Measurements from ENCODE around the gene CAST. TPM values are rescaled to one million over a fixed set of nuclear protein-coding genes. Genes with fewer than 3 reads are reported as not detected.

The CAST gene
- total and polyA plus RNA-seq, 4 experiments from 2014 or later: 24.0 to 207 (median 147) TPM

DNA sequence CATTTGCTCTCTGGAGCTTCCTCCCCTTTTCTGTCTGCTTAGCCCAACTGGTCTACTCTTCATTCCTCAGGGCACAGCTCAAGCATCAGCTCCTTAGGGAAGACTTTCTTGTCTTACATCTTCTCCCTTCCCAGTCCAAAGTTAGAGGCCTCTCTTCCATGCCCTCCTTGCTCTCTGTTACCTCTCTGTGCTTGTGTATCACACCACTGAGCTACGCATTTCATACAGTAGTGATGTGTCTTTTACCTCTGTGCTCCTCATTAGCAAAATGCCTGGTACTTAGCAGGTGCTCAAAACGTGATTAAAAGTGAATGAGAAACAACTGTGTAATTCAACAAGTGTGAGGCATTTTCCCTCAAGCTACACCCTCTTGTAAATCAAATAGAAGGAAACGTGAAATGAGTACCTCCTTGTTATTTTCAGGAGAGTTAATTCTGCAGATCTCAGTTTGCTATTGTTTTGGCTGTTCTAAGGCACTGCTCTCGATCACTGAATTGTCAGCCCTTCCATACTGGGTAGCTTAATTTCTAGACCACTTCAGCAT lies 106.6 kb downstream of the CAST start:
- no peaks in the 10 kb centered on the region for H3K9me3 ChIP-seq (ENCODE audit: control insufficient read depth in 1 of 2, low read length in 2 of 2)
- H3K36me3 ChIP-seq (ENCODE audit: insufficient read depth, low read length): peaks cover 69% of the 10 kb centered on the region
- H3K27me3 Mint-ChIP-seq: no peaks in the 10 kb centered on the region
- no peak for DNase-seq
- peaks cover 8 to 18% (median 15%) of the 10 kb centered on the region in 4 donors for H3K4me1 Mint-ChIP-seq
- H3K27ac Mint-ChIP-seq: peak overlapping the region in 5 of 7 donors; percentile 8 to 74 (median 53)
- no peak overlapping the region for H3K4me3 Mint-ChIP-seq
- ChIA-PET CTCF (ENCODE audit: partially characterized antibody) (interaction anchor here (0.9 to 2.0 kb wide), 6 partner anchors 11 to 393 kb away, joined by 3 to 11 read pairs (median 4); no protein-coding TSS in a partner anchor), POLR2A (ENCODE audit: partially characterized antibody) (interaction anchor here (1.0 to 1.6 kb wide), 2 partner anchors 35 to 39 kb away, joined by 3 to 4 read pairs; partner anchors contain the start of gene ERAP1)
- no peak overlapping the region for H3K4me3 ChIP-seq (ENCODE audit: low read length in 2 of 2)
- H3K36me3 Mint-ChIP-seq: peaks cover 52 to 85% of the 10 kb centered on the region in 2 donors
- H3K4me1 ChIP-seq (ENCODE audit: insufficient read depth, low read length): peaks cover 10% of the 10 kb centered on the region
- intact Hi-C loops (cut with micrococcal nuclease): no loop called here
- H3K9me3 Mint-ChIP-seq: no peaks in the 10 kb centered on the region
- H3K27ac ChIP-seq (ENCODE audit: low read depth, low read length): no peak overlapping the region
- no peaks in the 10 kb centered on the region for H3K27me3 ChIP-seq (ENCODE audit: insufficient read depth, low read length)

DNA sequence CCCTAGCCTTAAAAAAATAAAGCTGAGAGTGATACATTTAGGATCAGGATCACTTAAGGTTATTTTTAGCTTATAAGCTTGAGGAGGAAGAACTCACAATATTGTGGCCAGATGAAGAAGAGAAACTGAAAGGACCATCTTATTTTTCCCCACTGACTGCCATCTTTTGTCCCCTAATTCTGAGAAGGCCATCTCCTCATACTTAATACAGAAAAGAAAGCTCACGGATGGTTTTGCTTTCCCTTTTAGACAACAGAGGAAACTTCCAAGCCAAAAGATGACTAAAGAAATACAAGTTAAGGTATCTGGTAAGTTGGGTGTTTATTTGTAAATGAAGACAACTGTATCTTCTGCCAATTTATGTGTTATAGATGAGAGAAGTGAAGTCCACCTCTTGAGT lies 109.2 kb downstream of the CAST start:
- peak overlapping the region; percentile 57 to 86 (median 74) for H3K27ac Mint-ChIP-seq
- peaks cover 77% of the 10 kb centered on the region for H3K36me3 ChIP-seq (ENCODE audit: insufficient read depth, low read length)
- H3K27me3 ChIP-seq (ENCODE audit: insufficient read depth, low read length): no peaks in the 10 kb centered on the region
- H3K36me3 Mint-ChIP-seq: peaks cover 68 to 87% of the 10 kb centered on the region in 2 donors
- peaks cover 8 to 18% (median 15%) of the 10 kb centered on the region in 4 donors for H3K4me1 Mint-ChIP-seq
- H3K4me1 ChIP-seq (ENCODE audit: insufficient read depth, low read length): peaks cover 10% of the 10 kb centered on the region
- ChIA-PET POLR2A (ENCODE audit: partially characterized antibody) (interaction anchor here (0.6 to 2.9 kb wide), 3 partner anchors 27 to 37 kb away, joined by 3 to 12 read pairs (median 3); partner anchors contain the start of gene ERAP1), CTCF (ENCODE audit: partially characterized antibody) (interaction anchor here (0.8 to 2.6 kb wide), 9 partner anchors 10 to 426 kb away, joined by 3 to 10 read pairs (median 4); partner anchors contain the start of gene ERAP1)
- no peak for DNase-seq
- no peaks in the 10 kb centered on the region for H3K9me3 ChIP-seq (ENCODE audit: control insufficient read depth in 1 of 2, low read length in 2 of 2)
- no peak overlapping the region for H3K27ac ChIP-seq (ENCODE audit: low read depth, low read length)
- no peaks in the 10 kb centered on the region for H3K27me3 Mint-ChIP-seq
- H3K4me3 ChIP-seq (ENCODE audit: low read length in 2 of 2): no peak overlapping the region
- peaks cover 0 to 2% (median 0%) of the 10 kb centered on the region in 8 donors for H3K9me3 Mint-ChIP-seq
- intact Hi-C loops (cut with micrococcal nuclease): loop anchor here (5.0 kb wide), 1 partner anchor 36 kb away; the partner anchor contains the start of gene ERAP1
- peak overlapping the region in 1 of 8 donors; percentile 5 for H3K4me3 Mint-ChIP-seq

DNA sequence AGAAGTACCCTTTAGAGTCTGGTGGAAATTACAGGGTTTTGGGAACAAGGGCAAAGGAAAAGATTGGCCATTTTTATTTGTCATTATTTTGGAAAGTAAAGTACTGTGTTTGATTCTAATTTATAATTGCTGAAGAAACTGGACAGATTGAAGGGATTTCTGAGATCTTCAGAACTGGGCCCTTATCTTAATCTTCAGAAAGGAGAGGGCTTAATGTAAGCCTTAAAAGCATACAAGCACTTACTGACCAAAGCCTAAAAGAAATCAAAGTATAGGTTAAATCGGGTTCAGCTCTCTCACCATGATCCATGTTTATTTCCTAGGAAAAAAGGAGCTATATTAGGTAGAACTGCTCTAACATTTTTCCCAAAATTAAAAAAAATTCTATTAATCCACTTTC lies 109.9 kb downstream of the CAST start:
- H3K27me3 Mint-ChIP-seq: no peaks in the 10 kb centered on the region
- no peaks in the 10 kb centered on the region for H3K9me3 ChIP-seq (ENCODE audit: control insufficient read depth in 1 of 2, low read length in 2 of 2)
- CTCF ChIA-PET (ENCODE audit: partially characterized antibody): interaction anchor here (0.6 to 1.5 kb wide), 8 partner anchors 9 to 158 kb away, joined by 3 to 5 read pairs (median 4); partner anchors contain the start of gene ERAP1
- H3K4me1 Mint-ChIP-seq: peaks cover 8 to 18% (median 15%) of the 10 kb centered on the region in 4 donors
- POLR2A ChIA-PET (ENCODE audit: partially characterized antibody): interaction anchor here (0.6 to 2.9 kb wide), 4 partner anchors 26 to 164 kb away, joined by 3 to 12 read pairs (median 3); partner anchors contain the start of genes ERAP1 and LNPEP
- peak overlapping the region; percentile 47 to 88 (median 63) for H3K27ac Mint-ChIP-seq
- no peak overlapping the region for H3K27ac ChIP-seq (ENCODE audit: low read depth, low read length)
- no peak overlapping the region for H3K4me3 Mint-ChIP-seq
- intact Hi-C loops (cut with micrococcal nuclease): loop anchor here (5.0 kb wide), 1 partner anchor 35 kb away; the partner anchor contains the start of gene ERAP1
- H3K27me3 ChIP-seq (ENCODE audit: insufficient read depth, low read length): no peaks in the 10 kb centered on the region
- H3K36me3 ChIP-seq (ENCODE audit: insufficient read depth, low read length): peaks cover 70% of the 10 kb centered on the region
- peaks cover 0 to 2% (median 0%) of the 10 kb centered on the region in 8 donors for H3K9me3 Mint-ChIP-seq
- H3K36me3 Mint-ChIP-seq: peaks cover 66 to 87% of the 10 kb centered on the region in 2 donors
- H3K4me1 ChIP-seq (ENCODE audit: insufficient read depth, low read length): peaks cover 10% of the 10 kb centered on the region
- no peak overlapping the region for H3K4me3 ChIP-seq (ENCODE audit: low read length in 2 of 2)
- DNase-seq: no peak

DNA sequence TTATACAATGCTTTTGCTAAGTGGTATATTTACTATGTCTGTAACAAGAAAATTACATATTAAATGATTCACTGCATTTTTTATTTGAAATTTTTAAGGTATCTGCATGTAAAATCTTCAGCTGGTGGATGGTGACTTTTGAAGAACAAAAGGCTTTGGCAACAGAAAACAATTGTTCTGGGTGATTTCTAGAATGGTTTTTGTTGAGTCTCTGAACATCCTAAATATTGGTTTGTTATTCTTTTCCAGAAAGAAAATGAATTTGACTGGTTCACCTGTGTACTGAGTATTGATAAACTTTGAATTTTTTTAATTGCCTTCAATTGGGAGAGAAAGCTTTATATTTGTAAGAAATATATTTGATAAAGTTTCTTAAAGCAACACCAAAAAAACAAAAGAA lies 110.4 kb downstream of the CAST start:
- Mint-ChIP-seq H3K27ac (peak overlapping the region in 5 of 7 donors; percentile 4 to 88 (median 55)), H3K4me1 (peaks cover 8 to 18% (median 15%) of the 10 kb centered on the region in 4 donors), H3K9me3 (peaks cover 0 to 2% (median 0%) of the 10 kb centered on the region in 8 donors), H3K4me3 (no peak overlapping the region), H3K27me3 (no peaks in the 10 kb centered on the region), H3K36me3 (peaks cover 68 to 89% of the 10 kb centered on the region in 2 donors)
- no peaks in the 10 kb centered on the region for H3K27me3 ChIP-seq (ENCODE audit: insufficient read depth, low read length)
- no peak overlapping the region for H3K4me3 ChIP-seq (ENCODE audit: low read length in 2 of 2)
- peaks cover 66% of the 10 kb centered on the region for H3K36me3 ChIP-seq (ENCODE audit: insufficient read depth, low read length)
- DNase-seq: no peak
- intact Hi-C loops (cut with micrococcal nuclease): loop anchor here (5.0 kb wide), 1 partner anchor 35 kb away; the partner anchor contains the start of gene ERAP1
- H3K9me3 ChIP-seq (ENCODE audit: control insufficient read depth in 1 of 2, low read length in 2 of 2): no peaks in the 10 kb centered on the region
- H3K4me1 ChIP-seq (ENCODE audit: insufficient read depth, low read length): peaks cover 10% of the 10 kb centered on the region
- H3K27ac ChIP-seq (ENCODE audit: low read depth, low read length): no peak overlapping the region
- ChIA-PET CTCF (ENCODE audit: partially characterized antibody) (interaction anchor here (0.6 to 1.3 kb wide), 3 partner anchors 8 to 27 kb away, joined by 3 to 4 read pairs (median 3); no protein-coding TSS in a partner anchor), POLR2A (ENCODE audit: partially characterized antibody) (interaction anchor here (1.1 to 2.9 kb wide), 2 partner anchors 35 to 164 kb away, joined by 3 to 12 read pairs; partner anchors contain the start of genes ERAP1 and LNPEP)

DNA sequence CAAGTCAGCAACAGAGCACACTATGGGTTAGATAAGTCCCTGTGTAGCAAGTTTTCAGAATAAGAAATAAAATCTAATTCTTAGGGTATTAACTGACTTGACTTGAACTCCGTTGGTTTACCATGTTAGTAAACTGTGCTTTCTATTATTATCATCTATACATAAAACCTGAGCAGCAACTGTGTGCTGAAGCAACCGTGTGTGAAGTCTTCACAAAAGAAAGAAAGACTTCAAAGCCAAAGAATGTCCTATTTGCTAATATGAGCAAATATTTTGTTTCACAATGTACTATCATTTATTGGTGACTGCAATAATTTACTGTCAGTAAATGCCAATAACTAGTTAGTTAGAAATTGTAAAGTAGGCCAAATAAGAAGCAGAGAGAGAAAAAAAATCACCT lies 112.9 kb downstream of the CAST start:
- intact Hi-C loops (cut with micrococcal nuclease): no loop called here
- Histone ChIP-seq H3K9me3 (ENCODE audit: control insufficient read depth in 1 of 2, low read length in 2 of 2) (no peaks in the 10 kb centered on the region), H3K36me3 (ENCODE audit: insufficient read depth, low read length) (peaks cover 61% of the 10 kb centered on the region), H3K27me3 (ENCODE audit: insufficient read depth, low read length) (no peaks in the 10 kb centered on the region), H3K4me1 (ENCODE audit: insufficient read depth, low read length) (peaks cover 10% of the 10 kb centered on the region), H3K27ac (ENCODE audit: low read depth, low read length) (no peak overlapping the region), H3K4me3 (ENCODE audit: low read length in 2 of 2) (no peak overlapping the region)
- Mint-ChIP-seq H3K27ac (peak overlapping the region in 1 of 7 donors; percentile 8), H3K4me3 (no peak overlapping the region), H3K9me3 (peaks cover 0 to 2% (median 0%) of the 10 kb centered on the region in 8 donors), H3K36me3 (peaks cover 61 to 90% of the 10 kb centered on the region in 2 donors), H3K27me3 (no peaks in the 10 kb centered on the region), H3K4me1 (peaks cover 8 to 17% (median 13%) of the 10 kb centered on the region in 4 donors)
- no peak for DNase-seq
- POLR2A ChIA-PET (ENCODE audit: partially characterized antibody): no interaction called here
- CTCF ChIA-PET (ENCODE audit: partially characterized antibody): interaction anchor here (1.2 kb wide), 1 partner anchor 387 kb away, joined by 4 read pairs; no protein-coding TSS in a partner anchor

DNA sequence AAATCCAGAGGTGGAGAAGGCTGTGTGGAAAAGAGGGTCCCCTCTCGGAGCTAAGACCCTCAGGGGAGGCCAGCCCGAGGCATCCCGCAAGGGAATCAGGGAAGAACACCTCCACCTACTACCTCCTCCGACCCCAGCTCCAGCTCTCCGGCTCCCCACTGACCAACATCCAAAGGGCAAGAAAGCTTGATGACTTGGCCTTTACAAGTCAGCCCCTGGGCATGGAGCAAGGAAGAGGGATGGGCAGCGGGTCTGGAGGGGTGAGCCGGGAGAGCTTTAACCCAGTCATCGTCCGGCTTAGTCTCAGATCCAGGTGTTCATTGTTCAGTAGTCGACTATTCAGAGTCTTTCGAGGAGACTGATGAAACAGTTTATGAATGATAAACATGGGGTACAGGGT lies 113.5 kb downstream of the CAST start:
- peak overlapping the region in 3 of 7 donors; percentile 29 to 65 (median 30) for H3K27ac Mint-ChIP-seq
- POLR2A ChIA-PET (ENCODE audit: partially characterized antibody): interaction anchor here (1.3 to 2.9 kb wide), 2 partner anchors 10 to 32 kb away, joined by 5 to 10 read pairs; partner anchors contain the start of gene ERAP1
- no peaks in the 10 kb centered on the region for H3K9me3 ChIP-seq (ENCODE audit: control insufficient read depth in 1 of 2, low read length in 2 of 2)
- peaks cover 8 to 16% (median 11%) of the 10 kb centered on the region in 4 donors for H3K4me1 Mint-ChIP-seq
- peaks cover 64 to 92% of the 10 kb centered on the region in 2 donors for H3K36me3 Mint-ChIP-seq
- no peak overlapping the region for H3K4me3 ChIP-seq (ENCODE audit: low read length in 2 of 2)
- no peak overlapping the region for H3K27ac ChIP-seq (ENCODE audit: low read depth, low read length)
- DNase-seq: no peak
- H3K36me3 ChIP-seq (ENCODE audit: insufficient read depth, low read length): peaks cover 58% of the 10 kb centered on the region
- intact Hi-C loops (cut with micrococcal nuclease): no loop called here
- no peaks in the 10 kb centered on the region for H3K27me3 ChIP-seq (ENCODE audit: insufficient read depth, low read length)
- H3K4me1 ChIP-seq (ENCODE audit: insufficient read depth, low read length): peaks cover 10% of the 10 kb centered on the region
- H3K27me3 Mint-ChIP-seq: no peaks in the 10 kb centered on the region
- peaks cover 0 to 2% (median 0%) of the 10 kb centered on the region in 8 donors for H3K9me3 Mint-ChIP-seq
- CTCF ChIA-PET (ENCODE audit: partially characterized antibody): interaction anchor here (0.6 to 1.5 kb wide), 4 partner anchors 13 to 386 kb away, joined by 3 to 4 read pairs (median 4); no protein-coding TSS in a partner anchor
- H3K4me3 Mint-ChIP-seq: no peak overlapping the region
